ENCODE results near the gene EMC9. TPM values are rescaled to one million over a fixed set of nuclear protein-coding genes. Genes with fewer than 3 reads are reported as not detected.
A peak's percentile ranks its signal among the peaks of the same experiment; 100 is the strongest.

Gene EMC9, protein sequence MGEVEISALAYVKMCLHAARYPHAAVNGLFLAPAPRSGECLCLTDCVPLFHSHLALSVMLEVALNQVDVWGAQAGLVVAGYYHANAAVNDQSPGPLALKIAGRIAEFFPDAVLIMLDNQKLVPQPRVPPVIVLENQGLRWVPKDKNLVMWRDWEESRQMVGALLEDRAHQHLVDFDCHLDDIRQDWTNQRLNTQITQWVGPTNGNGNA
- 10 to 100 TPM in 4 of 5 experiments, 1 to 10 TPM in 1; 9.0 to 25.5 (median 22.3) TPM for total RNA-seq
- polyA plus RNA-seq, result 10 to 100 TPM in 1 of 2 donors, 1 to 10 TPM in 1; 9.6 to 12.4 TPM
- 7.5 reads per million, percentile 31 among the genes with 10 or more reads in this experiment for total RNA-seq

DNA sequence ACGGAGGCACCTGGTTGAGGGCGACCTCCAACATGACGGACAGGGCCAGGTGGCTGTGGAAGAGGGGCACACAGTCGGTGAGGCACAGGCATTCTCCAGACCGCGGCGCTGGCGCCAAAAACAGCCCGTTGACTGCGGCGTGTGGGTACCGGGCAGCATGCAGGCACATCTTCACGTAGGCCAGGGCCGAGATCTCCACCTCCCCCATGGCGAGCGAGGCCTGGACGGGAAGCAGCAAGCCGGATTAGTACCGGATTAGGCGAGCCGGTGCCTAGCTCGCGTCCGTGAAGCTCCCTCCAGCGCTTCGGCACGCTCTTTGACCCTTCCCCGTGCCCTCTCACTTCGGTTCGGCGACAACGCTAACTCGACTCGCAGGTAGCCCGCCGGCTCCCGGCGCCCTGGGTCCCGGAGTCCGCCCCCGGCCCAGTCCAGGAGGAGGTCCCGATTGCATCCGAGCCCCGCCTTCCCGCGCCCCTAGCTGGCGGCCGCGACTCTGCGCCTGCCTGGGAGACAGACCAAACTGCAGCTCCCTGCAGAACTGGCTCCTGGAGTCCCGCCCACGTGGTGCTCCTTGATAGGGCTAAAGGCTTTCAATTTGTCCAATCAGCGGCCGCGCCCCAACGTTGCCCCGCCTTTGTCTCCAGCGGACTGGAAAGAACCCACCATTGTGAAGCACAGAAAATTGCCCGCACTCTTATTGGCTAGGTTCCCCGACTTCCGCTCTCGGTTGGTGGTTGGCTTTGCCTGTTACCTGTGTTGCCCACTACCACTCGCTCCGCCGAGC lies at the start of gene EMC9:
Gene EMC9, minus strand, starts transcription at position 495 of the 784 bp plus-strand sequence. Its CDS starts 287 bp downstream, at position 208.
- ChIA-PET POLR2A (interaction anchor here (0.6 to 11.7 kb wide), 17 partner anchors 7 to 169 kb away, joined by 3 to 298 read pairs (median 5); partner anchors contain the start of genes CARMIL3, CHMP4A, DCAF11 and IRF9), CTCF (interaction anchor here (0.7 to 1.7 kb wide), 5 partner anchors 19 to 73 kb away, joined by 3 to 11 read pairs (median 4); partner anchors contain the start of genes DCAF11, IRF9 and NRL)
- no peaks in the 10 kb centered on the region for H3K27me3 Mint-ChIP-seq
- peak; percentile 94 for ATAC-seq
- Histone ChIP-seq H3K27me3 (ENCODE audit: control insufficient read depth in 2 of 2, insufficient read depth in 2 of 2, low read length in 2 of 2) (no peaks in the 10 kb centered on the region), H3K27ac (ENCODE audit: low read depth, low read length) (peak within 1 kb of the TSS; percentile 83), H3K9me3 (ENCODE audit: control insufficient read depth in 2 of 3, low read length in 3 of 3) (no peaks in the 10 kb centered on the region), H3K36me3 (ENCODE audit: control insufficient read depth in 2 of 3, insufficient read depth in 3 of 3, low read length in 3 of 3) (peaks cover 0 to 45% (median 10%) of the 10 kb centered on the region in 3 experiments), H3K4me3 (ENCODE audit: low read length) (peak within 1 kb of the TSS; percentile 87), H3K4me1 (ENCODE audit: control insufficient read depth in 2 of 2, insufficient read depth in 2 of 2, low read length in 2 of 2) (peaks cover 33 to 43% of the 10 kb centered on the region in 2 donors)
- DNase-seq, result peak; percentile 90 to 100 (median 99)
- H3K36me3 Mint-ChIP-seq, result peaks cover 4 to 68% (median 17%) of the 10 kb centered on the region in 5 donors
- H3K27ac Mint-ChIP-seq, result peak within 1 kb of the TSS; percentile 83 to 96 (median 93)
- H3K4me3 Mint-ChIP-seq, result peak within 1 kb of the TSS; percentile 85 to 100 (median 94)
- H3K9me3 Mint-ChIP-seq, result peaks cover 0 to 2% (median 0%) of the 10 kb centered on the region in 11 donors
- H3K4me1 Mint-ChIP-seq, result peaks cover 47 to 87% (median 77%) of the 10 kb centered on the region in 7 donors
- intact Hi-C loops (cut with micrococcal nuclease), result loop anchor here (1.0 to 10.0 kb wide), 13 partner anchors 20 to 1046 kb away; partner anchors contain the start of genes BCL2L2 (in 2 of the 2), CHMP4A (in 2 of the 2), DCAF11 (in 2 of the 2) and IRF9 (in 2 of the 2)

DNA sequence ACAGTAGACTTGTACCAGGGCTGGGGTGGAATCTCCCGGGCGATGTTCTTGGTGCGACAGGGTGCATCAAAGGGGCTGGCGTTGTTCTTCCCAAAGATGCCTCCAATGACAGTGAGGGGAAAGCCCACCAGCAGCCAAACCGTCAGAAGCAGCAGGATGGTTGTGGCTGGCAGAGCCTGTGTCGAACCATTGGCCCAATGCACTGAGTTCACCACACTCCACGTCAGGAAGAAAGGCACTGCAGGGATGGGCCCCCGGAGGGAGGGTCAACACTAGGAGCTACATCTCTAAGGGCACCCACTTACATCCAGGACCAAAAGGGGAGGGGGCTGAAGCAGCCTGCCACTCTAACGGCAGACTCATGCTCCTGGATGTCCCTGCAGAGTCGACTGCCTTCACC lies 49.0 kb upstream of the EMC9 start:
- H3K27me3 Mint-ChIP-seq, result no peaks in the 10 kb centered on the region
- H3K36me3 ChIP-seq (ENCODE audit: control insufficient read depth in 2 of 3, insufficient read depth in 3 of 3, low read length in 3 of 3), result peaks cover 0 to 34% (median 5%) of the 10 kb centered on the region in 3 experiments
- CTCF ChIA-PET, result no interaction called here
- no peaks in the 10 kb centered on the region for H3K9me3 ChIP-seq (ENCODE audit: control insufficient read depth in 2 of 3, low read length in 3 of 3)
- H3K4me3 Mint-ChIP-seq, result no peak overlapping the region
- no peaks in the 10 kb centered on the region for H3K27me3 ChIP-seq (ENCODE audit: control insufficient read depth in 2 of 2, insufficient read depth in 2 of 2, low read length in 2 of 2)
- H3K36me3 Mint-ChIP-seq, result peaks cover 0 to 24% (median 11%) of the 10 kb centered on the region in 5 donors
- DNase-seq (no peak), ATAC-seq (no peak)
- intact Hi-C loops (cut with micrococcal nuclease), result no loop called here
- H3K27ac ChIP-seq (ENCODE audit: low read depth, low read length), result no peak overlapping the region
- POLR2A ChIA-PET, result interaction anchor here (0.7 kb wide), 1 partner anchor 1150 kb away, joined by 3 read pairs; no protein-coding TSS in a partner anchor
- H3K4me3 ChIP-seq (ENCODE audit: low read length), result no peak overlapping the region
- H3K9me3 Mint-ChIP-seq, result no peaks in the 10 kb centered on the region
- H3K27ac Mint-ChIP-seq, result peak overlapping the region in 2 of 9 donors; percentile 17 to 78
- peaks cover 31 to 66% (median 59%) of the 10 kb centered on the region in 7 donors for H3K4me1 Mint-ChIP-seq
- H3K4me1 ChIP-seq (ENCODE audit: control insufficient read depth in 2 of 2, insufficient read depth in 2 of 2, low read length in 2 of 2), result peaks cover 21 to 27% of the 10 kb centered on the region in 2 donors

DNA sequence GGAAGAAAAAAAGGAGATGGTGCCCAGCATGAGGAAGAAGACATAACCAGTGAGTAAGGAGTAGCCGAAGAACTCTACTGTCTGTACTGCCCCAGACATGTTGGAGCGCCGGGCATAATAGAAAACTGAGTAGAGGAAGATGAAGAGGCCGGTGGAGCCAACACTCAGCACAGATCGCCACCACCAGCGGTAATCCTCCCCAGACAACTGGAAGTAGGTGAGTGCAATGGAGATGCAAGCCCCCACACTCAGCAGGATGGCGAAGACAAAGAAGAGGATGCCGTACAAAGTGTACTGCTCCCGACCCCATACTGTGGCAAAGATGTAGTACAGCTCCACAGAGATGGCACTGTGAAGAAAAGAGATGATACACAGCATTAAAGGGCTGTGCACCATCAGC lies 48.1 kb upstream of the EMC9 start:
- intact Hi-C loops (cut with micrococcal nuclease), result loop anchor here in 1 of 2 donors (2.0 kb wide), 1 partner anchor 109 kb away; the partner anchor contains the start of genes DHRS1 and NOP9
- Mint-ChIP-seq H3K36me3 (peaks cover 0 to 23% (median 11%) of the 10 kb centered on the region in 5 donors), H3K4me3 (peak overlapping the region in 2 of 10 donors; percentile 11 to 12), H3K9me3 (peaks cover 0 to 2% (median 0%) of the 10 kb centered on the region in 11 donors), H3K27me3 (no peaks in the 10 kb centered on the region), H3K4me1 (peaks cover 31 to 60% (median 53%) of the 10 kb centered on the region in 7 donors), H3K27ac (peak overlapping the region in 8 of 9 donors; percentile 33 to 96 (median 91))
- POLR2A ChIA-PET, result interaction anchor here (0.7 to 2.8 kb wide), 12 partner anchors 9 to 1149 kb away, joined by 3 to 21 read pairs (median 4); partner anchors contain the start of genes CHMP4A, DCAF11, MDP1 and NRL
- H3K27ac ChIP-seq (ENCODE audit: low read depth, low read length), result peak overlapping the region; percentile 83
- peaks cover 3 to 40% (median 5%) of the 10 kb centered on the region in 3 experiments for H3K36me3 ChIP-seq (ENCODE audit: control insufficient read depth in 2 of 3, insufficient read depth in 3 of 3, low read length in 3 of 3)
- ATAC-seq (no peak), DNase-seq (no peak)
- H3K27me3 ChIP-seq (ENCODE audit: control insufficient read depth in 2 of 2, insufficient read depth in 2 of 2, low read length in 2 of 2), result no peaks in the 10 kb centered on the region
- CTCF ChIA-PET, result interaction anchor here (1.4 to 2.1 kb wide), 2 partner anchors 28 to 53 kb away, joined by 6 to 7 read pairs; partner anchors contain the start of genes IRF9 and TINF2
- H3K4me1 ChIP-seq (ENCODE audit: control insufficient read depth in 2 of 2, insufficient read depth in 2 of 2, low read length in 2 of 2), result peaks cover 17 to 23% of the 10 kb centered on the region in 2 donors
- no peak overlapping the region for H3K4me3 ChIP-seq (ENCODE audit: low read length)
- no peaks in the 10 kb centered on the region for H3K9me3 ChIP-seq (ENCODE audit: control insufficient read depth in 2 of 3, low read length in 3 of 3)

DNA sequence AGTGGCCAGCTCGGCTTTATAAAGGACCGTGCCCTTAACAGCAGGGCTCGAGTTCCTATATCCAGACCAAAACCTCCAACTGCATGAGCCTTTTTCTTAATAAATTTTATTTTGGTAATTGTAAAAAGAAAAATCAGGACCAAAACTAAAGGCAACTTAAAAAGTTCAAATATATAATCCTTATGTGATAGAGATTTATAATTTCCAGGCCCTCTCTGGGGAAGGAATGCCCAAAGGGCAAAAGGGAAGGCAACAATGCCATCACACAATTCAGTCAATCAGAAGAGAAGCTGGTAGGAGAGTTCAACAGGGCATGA lies 47.6 kb upstream of the EMC9 start:
- POLR2A ChIA-PET, result interaction anchor here (0.8 to 2.8 kb wide), 19 partner anchors 9 to 151 kb away, joined by 3 to 21 read pairs (median 4); partner anchors contain the start of genes CHMP4A, DCAF11, IRF9 and MDP1
- Mint-ChIP-seq H3K4me1 (peaks cover 27 to 56% (median 48%) of the 10 kb centered on the region in 7 donors), H3K36me3 (peaks cover 0 to 23% (median 11%) of the 10 kb centered on the region in 5 donors), H3K9me3 (peaks cover 0 to 2% (median 0%) of the 10 kb centered on the region in 11 donors), H3K27ac (peak overlapping the region; percentile 33 to 96 (median 92)), H3K27me3 (no peaks in the 10 kb centered on the region), H3K4me3 (peak overlapping the region in 9 of 10 donors; percentile 90 to 96 (median 91))
- Histone ChIP-seq H3K9me3 (ENCODE audit: control insufficient read depth in 2 of 3, low read length in 3 of 3) (no peaks in the 10 kb centered on the region), H3K27ac (ENCODE audit: low read depth, low read length) (peak overlapping the region; percentile 83), H3K27me3 (ENCODE audit: control insufficient read depth in 2 of 2, insufficient read depth in 2 of 2, low read length in 2 of 2) (no peaks in the 10 kb centered on the region), H3K4me1 (ENCODE audit: control insufficient read depth in 2 of 2, insufficient read depth in 2 of 2, low read length in 2 of 2) (peaks cover 15 to 18% of the 10 kb centered on the region in 2 donors), H3K4me3 (ENCODE audit: low read length) (no peak overlapping the region), H3K36me3 (ENCODE audit: control insufficient read depth in 2 of 3, insufficient read depth in 3 of 3, low read length in 3 of 3) (peaks cover 3 to 45% (median 5%) of the 10 kb centered on the region in 3 experiments)
- DNase-seq, result no peak
- intact Hi-C loops (cut with micrococcal nuclease), result loop anchor here in 1 of 2 donors (2.0 kb wide), 1 partner anchor 110 kb away; the partner anchor contains the start of genes DHRS1 and NOP9
- ATAC-seq, result no peak
- CTCF ChIA-PET, result interaction anchor here (1.3 to 2.1 kb wide), 3 partner anchors 27 to 248 kb away, joined by 4 to 7 read pairs (median 6); partner anchors contain the start of genes IRF9 and TINF2

DNA sequence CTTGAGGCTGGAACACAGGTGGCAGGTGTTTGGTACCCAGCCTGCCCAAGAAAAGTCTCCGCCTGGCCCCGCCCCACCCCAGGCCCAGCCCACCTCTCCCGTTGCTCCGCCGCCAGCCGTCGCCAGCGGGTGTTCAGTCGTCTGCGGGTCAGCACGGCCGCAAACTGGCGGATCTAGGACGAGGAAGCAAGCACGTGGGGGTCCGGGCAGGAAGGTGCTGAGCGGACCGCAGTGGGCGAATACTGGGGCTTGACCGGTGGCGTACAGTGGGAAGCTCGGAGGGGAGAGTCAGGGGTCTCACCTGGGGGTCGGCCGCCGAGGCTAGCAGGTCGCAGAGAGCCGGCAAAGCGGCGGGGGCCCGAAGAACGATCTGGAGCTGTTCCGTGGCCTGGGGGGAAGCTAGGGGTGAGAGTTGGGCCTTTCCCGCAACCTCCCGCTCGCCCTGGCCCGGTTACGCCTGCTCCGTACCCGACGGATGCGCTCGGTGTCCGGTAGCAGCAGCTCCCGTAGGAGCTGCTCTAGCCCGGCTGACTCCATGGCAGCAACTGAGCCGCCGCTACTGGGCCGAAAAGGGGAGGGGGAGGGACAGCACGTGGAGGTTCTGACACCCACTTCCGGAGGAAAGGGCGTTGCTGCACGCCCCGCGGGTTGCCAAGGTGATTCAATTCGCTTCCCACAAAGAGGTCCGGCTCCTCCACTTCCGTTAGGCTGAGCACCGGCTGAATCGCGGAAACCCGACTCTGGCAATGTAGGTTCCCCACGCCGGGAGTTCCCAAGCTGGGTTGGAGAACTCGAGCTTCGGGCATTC lies 47.1 kb upstream of the EMC9 start, which contains the start of gene IPO4:
Gene IPO4, minus strand, starts transcription at position 566 of the 808 bp plus-strand sequence. Its CDS starts 29 bp downstream, at position 537.
- peaks cover 0 to 25% (median 11%) of the 10 kb centered on the region in 5 donors for H3K36me3 Mint-ChIP-seq
- Histone ChIP-seq H3K36me3 (ENCODE audit: control insufficient read depth in 2 of 3, insufficient read depth in 3 of 3, low read length in 3 of 3) (peaks cover 3 to 49% (median 5%) of the 10 kb centered on the region in 3 experiments), H3K9me3 (ENCODE audit: control insufficient read depth in 2 of 3, low read length in 3 of 3) (no peaks in the 10 kb centered on the region), H3K4me3 (ENCODE audit: low read length) (peak within 1 kb of the TSS; percentile 89), H3K27me3 (ENCODE audit: control insufficient read depth in 2 of 2, insufficient read depth in 2 of 2, low read length in 2 of 2) (no peaks in the 10 kb centered on the region), H3K4me1 (ENCODE audit: control insufficient read depth in 2 of 2, insufficient read depth in 2 of 2, low read length in 2 of 2) (peaks cover 15 to 16% of the 10 kb centered on the region in 2 donors), H3K27ac (ENCODE audit: low read depth, low read length) (peak within 1 kb of the TSS; percentile 83)
- H3K27me3 Mint-ChIP-seq, result no peaks in the 10 kb centered on the region
- H3K4me1 Mint-ChIP-seq, result peaks cover 24 to 53% (median 47%) of the 10 kb centered on the region in 7 donors
- ChIA-PET POLR2A (interaction anchor here (0.6 to 2.8 kb wide), 21 partner anchors 9 to 1155 kb away, joined by 3 to 21 read pairs (median 4); partner anchors contain the start of genes CHMP4A, DCAF11, IRF9 and MDP1), CTCF (interaction anchor here (1.3 to 2.1 kb wide), 3 partner anchors 27 to 248 kb away, joined by 4 to 7 read pairs (median 6); partner anchors contain the start of genes IRF9 and TINF2)
- H3K9me3 Mint-ChIP-seq, result peaks cover 0 to 2% (median 0%) of the 10 kb centered on the region in 11 donors
- H3K4me3 Mint-ChIP-seq, result peak within 1 kb of the TSS; percentile 89 to 96 (median 90)
- ATAC-seq (peak; percentile 97), DNase-seq (peak; percentile 75 to 97 (median 94))
- H3K27ac Mint-ChIP-seq, result peak within 1 kb of the TSS; percentile 82 to 96 (median 92)
- intact Hi-C loops (cut with micrococcal nuclease), result loop anchor here (1.0 to 2.0 kb wide), 14 partner anchors 8 to 243 kb away; partner anchors contain the start of genes CHMP4A (in 2 of the 2), GMPR2 (in 2 of the 2), IRF9 (in 2 of the 2) and NEDD8 (in 2 of the 2)
